Transverse colon (tissue), 3 donors: Measurements from ENCODE around the gene IL6R.

Source experiments
- CTCF ChIP-seq, 5 experiments: fragments of 200-600 bp in 3 of 5; fragments of 450-650 bp in 2 of 5; sonication (generic) in 3 of 5; IDR thresholded peaks; 1 replicate in 2 of 5; 2 replicates in 3 of 5; pipeline ENCODE4 v1.5.1; 2016 to 2017; ENCODE audit warnings: antibody characterized with exemption in 5 of 5, inconsistent platforms in 3 of 5, mild to moderate bottlenecking in 2 of 5, moderate library complexity in 1 of 5
- EP300 ChIP-seq: sonication (generic); formaldehyde crosslinking; IDR thresholded peaks from one replicate; pipeline ENCODE4 v1.6.1; 2017; ENCODE audit warnings: antibody characterized with exemption, low read depth
- POLR2A ChIP-seq: fragments of 450-650 bp; IDR thresholded peaks from one replicate; pipeline ENCODE4 v1.6.1; 2016; ENCODE audit warnings: antibody characterized with exemption, mild to moderate bottlenecking, moderate library complexity

DNA sequence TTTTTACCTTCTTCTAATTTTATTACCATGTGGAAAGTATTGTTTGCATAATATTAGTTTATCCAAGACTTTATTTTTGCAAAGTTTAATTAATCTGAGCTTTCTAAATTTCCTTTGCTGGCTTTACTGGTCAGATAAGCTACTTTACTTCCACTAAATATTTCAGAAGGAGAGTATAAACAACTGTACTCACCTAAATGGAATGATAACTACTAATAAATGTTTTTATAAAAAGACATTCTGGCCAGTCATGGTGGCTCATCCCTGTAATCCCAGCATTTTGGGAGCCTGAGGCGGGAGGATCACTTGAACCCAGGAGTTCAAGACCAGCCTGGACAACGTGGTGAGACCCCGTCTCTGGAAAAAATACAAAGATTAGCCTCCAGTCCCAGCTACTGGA lies 43.8 kb upstream of the IL6R start:
- no peak for TF ChIP-seq CTCF (IDR thresholded peaks at IDR 0.05)
- no peak for TF ChIP-seq EP300
- TF ChIP-seq POLR2A: no peak
